HG02798 (cell line): ENCODE data around the gene CENPS.
"Not testable (repeated sequence)": the region's sequence is repeated elsewhere in the genome, so short reads cannot be mapped to it uniquely, and the experiment has no call there.

Experiments
- ATAC-seq: cut with Tn5 transposase; IDR thresholded peaks from one replicate; pipeline ENCODE4 v1.9.1; 2021; ENCODE audit warnings: mild to moderate bottlenecking; ENCODE audit not compliant: unreplicated experiment, poor library complexity

The CENPS gene

DNA sequence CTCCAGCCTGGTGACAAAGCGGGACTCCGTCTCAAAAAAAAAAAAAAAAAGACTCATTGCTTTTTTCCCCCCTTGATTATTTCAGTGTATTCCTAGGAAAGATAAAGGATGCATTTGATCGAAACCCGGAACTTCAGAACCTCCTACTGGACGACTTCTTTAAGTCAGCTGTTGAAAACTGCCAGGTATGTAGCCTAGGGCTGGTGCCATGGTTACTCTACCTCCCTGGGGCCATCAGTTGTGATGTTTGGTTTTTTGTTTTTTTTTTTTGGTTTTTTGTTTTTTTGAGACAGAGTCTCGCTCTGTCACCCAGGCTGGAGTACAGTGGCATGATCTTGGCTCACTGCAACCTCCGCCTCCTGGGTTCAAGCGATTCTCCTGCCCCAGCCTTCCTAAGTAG, 11.5 kb upstream of the CENPS start:
- ATAC-seq: not testable (repeated sequence)

DNA sequence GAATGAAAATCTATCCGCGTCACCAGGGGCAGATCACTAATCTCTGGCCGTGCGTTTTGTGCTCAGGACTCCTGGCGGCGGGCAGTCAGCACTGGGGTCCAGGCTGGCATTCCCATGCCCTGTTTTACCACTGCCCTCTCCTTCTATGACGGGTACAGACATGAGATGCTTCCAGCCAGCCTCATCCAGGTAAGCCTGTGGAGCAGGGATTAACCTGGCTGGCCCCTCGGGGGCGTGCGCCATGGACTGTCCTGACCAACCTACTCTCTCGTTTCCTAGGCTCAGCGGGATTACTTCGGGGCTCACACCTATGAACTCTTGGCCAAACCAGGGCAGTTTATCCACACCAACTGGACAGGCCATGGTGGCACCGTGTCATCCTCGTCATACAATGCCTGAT, 10.9 kb upstream of the CENPS start:
- no peak for ATAC-seq

GRCh38 chr1:10421637-10422036, 8.6 kb upstream of the CENPS start:
- no peak for ATAC-seq

DNA sequence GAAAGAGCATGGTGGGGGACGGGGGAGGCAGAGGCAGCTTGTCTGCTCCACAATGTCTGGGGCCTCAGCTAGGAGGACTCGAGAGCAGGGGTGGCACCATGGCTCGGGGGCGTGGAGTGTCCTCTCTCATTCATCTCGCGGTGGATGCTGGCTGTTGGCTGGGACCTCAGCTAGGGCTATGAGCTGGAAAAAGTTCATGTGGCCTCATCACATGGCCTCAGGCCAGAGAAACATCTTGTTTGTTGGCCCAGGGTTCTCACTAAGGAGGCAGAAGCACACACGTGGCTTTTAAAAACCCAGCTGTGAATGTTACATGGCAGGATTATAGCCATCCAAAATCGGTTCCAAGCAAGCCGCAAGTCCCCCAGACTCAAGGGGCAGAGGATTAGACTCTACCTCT, 6.2 kb upstream of the CENPS start:
- no peak for ATAC-seq

DNA sequence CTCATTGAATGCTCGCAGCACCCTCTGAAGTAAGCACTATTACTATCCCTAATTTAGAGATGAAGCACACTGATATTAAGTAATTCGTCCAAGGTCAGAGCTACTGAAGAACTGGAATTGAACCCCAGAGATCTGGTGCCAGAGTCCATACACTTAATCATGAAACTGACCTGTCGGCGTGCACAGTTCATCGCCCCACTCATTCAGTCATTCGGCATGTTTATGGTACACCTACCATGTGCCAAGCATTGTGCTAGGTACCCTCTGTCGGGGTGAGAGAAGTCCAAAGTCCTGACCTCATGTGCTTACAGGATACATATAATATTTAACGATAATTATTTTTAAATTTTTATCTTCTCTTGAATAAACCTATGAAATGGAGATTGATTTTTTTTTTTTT, 5.6 kb upstream of the CENPS start:
- ATAC-seq: no peak

GRCh38 chr1:10425826-10426534, 4.3 kb upstream of the CENPS start:
- ATAC-seq: not testable (repeated sequence)

DNA sequence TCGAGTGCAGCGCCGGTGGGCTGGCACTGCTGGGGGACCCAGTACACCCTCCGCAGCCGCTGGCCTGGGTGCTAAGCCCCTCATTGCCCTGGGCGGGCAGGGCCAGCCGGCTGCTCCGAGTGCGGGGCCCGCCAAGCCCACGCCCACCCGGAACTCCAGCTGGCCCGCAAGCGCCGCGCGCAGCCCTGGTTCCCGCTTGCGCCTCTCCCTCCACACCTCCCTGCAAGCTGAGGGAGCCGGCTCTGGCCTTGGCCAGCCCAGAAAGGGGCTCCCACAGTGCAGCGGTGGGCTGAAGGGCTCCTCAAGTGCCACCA, 3.7 kb upstream of the CENPS start:
- ATAC-seq: not testable (repeated sequence)

DNA sequence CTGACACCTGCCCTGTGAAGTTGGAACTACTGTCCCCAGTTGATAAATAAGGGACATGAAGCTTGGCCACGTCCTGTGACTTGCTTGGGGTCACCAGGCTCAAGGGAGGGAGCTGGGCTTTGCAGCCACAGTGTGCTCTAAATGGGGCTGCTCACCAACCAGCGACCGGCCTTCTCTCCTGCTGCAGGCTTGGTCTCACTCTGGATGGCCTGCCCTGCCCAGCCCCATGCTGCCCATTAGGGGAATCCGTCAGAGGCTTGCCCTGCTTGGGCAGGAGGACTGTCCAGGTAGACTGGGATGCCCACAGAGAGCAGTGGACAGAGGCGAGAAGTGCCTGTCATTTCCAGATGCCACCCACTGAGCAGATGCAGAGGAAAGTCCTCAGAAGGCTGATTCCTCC, 1.2 kb upstream of the CENPS start:
- no peak for ATAC-seq

- no peak for ATAC-seq
Measured at GRCh38 chr1:10429868-10430215, 391 bp upstream of the CENPS start.

GRCh38 chr1:10431070-10431730, 967 bp downstream of the CENPS start:
- no peak for ATAC-seq

GRCh38 chr1:10432910-10433700, 2.9 kb downstream of the CENPS start:
- no peak for ATAC-seq

DNA sequence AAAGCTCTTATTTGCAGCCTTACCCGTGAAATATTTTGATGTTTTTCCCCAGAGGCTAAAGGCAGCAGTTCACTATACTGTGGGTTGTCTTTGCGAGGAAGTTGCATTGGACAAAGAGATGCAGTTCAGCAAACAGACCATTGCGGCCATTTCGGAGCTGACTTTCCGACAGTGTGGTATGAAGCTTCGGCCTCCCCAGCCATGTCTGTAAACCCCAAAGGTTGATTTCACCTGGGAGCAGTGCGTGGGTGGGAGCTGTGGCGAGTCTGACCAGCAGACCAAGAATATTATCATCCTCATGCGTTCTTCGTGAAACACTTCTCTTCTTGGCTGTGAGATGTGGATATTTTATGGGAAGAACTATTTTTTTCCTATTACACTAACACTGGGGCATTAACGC, 3.6 kb downstream of the CENPS start:
- no peak for ATAC-seq

DNA sequence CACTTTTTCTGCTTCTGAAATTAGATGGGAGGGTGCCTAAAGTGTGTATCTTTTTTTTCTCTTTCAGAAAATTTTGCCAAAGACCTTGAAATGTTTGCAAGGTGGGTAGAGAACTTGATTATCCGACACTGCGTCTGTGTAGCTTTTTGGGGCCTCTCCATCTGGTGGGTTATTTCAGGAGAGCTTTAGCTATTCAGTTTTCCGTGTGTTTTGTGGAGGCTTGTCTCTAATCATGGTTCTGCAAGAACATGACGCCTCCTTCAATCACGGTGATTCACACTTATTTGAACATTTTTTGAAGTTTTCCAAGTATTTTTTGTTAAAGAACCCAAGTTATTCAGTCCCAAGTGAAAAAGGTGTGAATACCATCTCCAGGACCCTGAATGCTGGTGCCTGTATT, 4.4 kb downstream of the CENPS start:
- no peak for ATAC-seq

DNA sequence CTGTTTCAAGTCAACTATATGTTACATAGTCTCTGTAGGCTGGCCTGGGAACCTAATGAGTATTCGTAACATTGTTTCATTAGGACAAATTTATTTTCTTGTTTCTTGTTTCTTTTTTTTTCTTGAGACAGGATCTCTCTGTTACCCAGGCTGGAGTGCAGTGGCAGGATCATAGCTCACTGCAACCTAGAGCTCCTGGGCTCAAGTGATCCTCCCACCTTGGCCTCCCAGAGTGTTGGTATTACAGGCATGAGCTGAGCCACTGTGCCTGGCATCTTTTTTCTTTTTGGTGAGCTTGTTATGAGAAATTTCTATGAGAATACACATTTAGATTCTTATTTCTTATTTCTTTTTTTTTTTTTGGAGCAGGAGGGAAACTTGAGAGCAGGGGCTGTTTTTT, 6.8 kb downstream of the CENPS start:
- no peak for ATAC-seq

GRCh38 chr1:10438677-10439163, 8.5 kb downstream of the CENPS start:
- ATAC-seq: no peak

- no peak for ATAC-seq
Measured at GRCh38 chr1:10440305-10440704, 10.1 kb downstream of the CENPS start.

DNA sequence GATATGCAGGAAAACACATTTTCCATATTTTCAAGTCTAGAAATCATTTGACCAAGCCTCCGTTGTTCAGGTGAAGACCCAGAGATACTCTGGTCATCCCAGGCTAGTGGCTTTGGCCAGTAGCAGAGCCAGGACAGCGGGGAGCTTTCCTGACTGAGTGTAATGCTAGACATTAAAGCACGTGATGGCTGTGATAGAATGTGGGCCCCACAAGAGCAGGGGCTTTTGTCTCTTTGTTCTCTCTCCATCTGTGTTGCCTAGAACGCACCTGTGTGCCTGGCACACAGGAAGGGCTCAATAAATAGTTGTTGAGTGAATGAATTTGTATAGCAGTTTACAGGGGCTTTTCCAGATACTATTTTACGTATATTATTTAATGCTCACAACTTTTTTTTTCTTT, 10.6 kb downstream of the CENPS start:
- no peak for ATAC-seq

DNA sequence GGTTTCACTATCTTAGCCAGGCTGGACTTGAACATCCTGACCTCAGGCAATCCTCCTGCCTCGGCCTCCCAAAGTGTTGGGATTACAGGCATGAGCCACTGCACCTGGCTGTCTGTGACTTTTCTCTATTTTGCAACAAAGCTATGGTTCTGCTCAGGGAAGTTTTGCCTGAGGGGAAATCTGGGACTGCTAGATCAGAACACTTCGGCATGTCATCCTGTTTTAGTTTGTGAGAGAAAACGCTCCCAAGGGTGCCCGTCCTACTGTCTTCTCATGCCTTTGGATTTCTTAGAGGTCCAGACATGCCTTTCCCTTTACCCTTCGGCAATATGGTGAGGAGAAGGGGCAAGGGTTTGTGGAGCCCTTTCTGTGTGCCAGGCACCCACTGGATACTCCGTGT, 14.0 kb downstream of the CENPS start:
- no peak for ATAC-seq

- no peak for ATAC-seq
Measured at GRCh38 chr1:10444795-10445397, 14.7 kb downstream of the CENPS start.

DNA sequence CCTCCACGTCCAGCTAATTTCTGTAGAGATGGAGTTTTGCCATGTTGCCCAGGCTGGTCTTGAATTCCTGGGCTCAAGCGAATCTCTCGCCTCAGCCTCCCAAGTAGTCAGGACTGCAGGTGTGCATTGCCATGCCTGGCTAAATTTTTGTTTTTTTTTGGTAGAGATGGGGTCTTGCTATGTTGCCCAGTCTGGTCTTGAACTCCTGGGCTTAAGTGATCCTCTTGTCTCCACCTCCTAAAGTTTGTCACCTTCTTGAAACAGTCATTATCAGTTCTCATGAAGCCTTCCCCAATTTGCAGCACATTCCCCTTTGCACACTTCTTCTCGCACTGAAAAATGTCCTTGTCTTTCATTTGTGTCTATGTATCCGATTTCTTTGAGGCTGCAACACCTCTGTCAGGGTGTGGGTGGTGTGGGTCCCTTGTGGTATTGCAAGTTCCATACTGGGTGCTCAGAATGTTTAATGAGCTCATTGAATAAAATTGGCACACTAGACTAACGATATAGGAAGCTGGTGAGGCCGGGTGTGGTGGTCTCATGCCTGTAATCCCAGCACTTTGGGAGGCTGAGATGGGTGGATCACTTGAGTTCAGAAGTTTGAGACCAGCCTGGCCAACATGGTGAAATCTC, 16.7 kb downstream of the CENPS start:
- no peak for ATAC-seq

DNA sequence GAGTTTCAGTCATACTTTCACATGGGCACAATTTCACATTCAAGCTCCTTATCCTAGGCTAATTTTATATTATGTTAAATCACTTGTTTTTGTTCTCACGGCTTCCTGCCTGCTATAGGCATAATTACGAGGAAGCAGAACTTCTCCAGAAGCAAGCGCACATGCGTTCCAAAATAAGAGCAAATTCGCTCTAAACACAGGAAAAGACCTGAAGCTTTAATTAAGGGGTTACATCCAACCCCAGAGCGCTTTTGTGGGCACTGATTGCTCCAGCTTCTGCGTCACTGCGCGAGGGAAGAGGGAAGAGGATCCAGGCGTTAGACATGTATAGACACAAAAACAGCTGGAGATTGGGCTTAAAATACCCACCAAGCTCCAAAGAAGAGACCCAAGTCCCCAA, 19.5 kb downstream of the CENPS start, which contains the start of gene CORT:
Gene CORT (plus strand): TSS at position 281 of the 400 bp plus-strand sequence. CDS start 193 bp downstream, outside the sequence.
- ATAC-seq: no peak
